ENCODE results near the gene MTCL1. TPM values are rescaled to one million over a fixed set of nuclear protein-coding genes. Genes with fewer than 3 reads are reported as not detected.

The MTCL1 gene
- total and polyA plus RNA-seq, 9 of the 15 experiments (the other 6 are each of a cell fraction or from before 2014, with no cell fraction given) = 0.21 to 7.4 (median 3.7) TPM

- TF ChIP-seq TFE3 (CRISPR knock-in tag; IDR thresholded peaks at IDR 0.05) = no peak
- TF ChIP-seq NFIC (IDR thresholded peaks at IDR 0.05) = no peak
- TF ChIP-seq HDGF (IDR thresholded peaks at IDR 0.05) = no peak
- no peak for TF ChIP-seq NEUROD1 (IDR thresholded peaks at IDR 0.05; ENCODE audit: borderline replicate concordance, low read depth, low read length, partially characterized antibody)
- TF ChIP-seq, protein P1, sequence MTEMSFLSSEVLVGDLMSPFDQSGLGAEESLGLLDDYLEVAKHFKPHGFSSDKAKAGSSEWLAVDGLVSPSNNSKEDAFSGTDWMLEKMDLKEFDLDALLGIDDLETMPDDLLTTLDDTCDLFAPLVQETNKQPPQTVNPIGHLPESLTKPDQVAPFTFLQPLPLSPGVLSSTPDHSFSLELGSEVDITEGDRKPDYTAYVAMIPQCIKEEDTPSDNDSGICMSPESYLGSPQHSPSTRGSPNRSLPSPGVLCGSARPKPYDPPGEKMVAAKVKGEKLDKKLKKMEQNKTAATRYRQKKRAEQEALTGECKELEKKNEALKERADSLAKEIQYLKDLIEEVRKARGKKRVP (CRISPR knock-in tag; IDR thresholded peaks at IDR 0.05) = no peak
- no peak for TF ChIP-seq TEAD2 (tag; IDR thresholded peaks at IDR 0.05)
- TF ChIP-seq RUNX1 (IDR thresholded peaks at IDR 0.05; ENCODE audit: low read depth) = no peak
- no peak for TF ChIP-seq SNIP1 (IDR thresholded peaks at IDR 0.05; ENCODE audit: low read depth)
These were observed 35.8 kb downstream of the MTCL1 start (continued) for GRCh38 chr18:8741117-8741516.

DNA sequence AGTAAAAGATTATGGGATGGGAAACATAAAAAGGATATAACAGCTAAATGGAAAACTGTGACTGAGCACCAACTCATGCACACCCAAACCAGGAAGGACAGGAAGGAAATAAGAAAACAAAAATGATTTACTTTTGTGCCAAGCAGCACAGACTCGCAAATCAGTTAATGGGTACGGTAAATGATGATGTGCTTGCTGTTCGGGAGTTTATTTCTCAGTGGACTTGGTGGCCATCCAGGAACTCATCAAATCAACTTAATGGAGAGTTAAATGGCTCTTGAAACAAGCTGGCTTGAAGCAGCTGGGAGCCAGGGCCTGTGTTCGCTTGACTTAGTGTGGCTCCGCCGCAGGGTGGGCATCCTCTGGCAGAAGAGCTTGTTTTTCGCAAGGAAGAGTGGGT lies 36.2 kb downstream of the MTCL1 start:
- H4K20me1 ChIP-seq (replicated peaks; ENCODE audit: control insufficient read depth, insufficient read depth, low read length) = no peaks in the 10 kb centered on the region
- no peak for FAIRE-seq
- no peak for TF ChIP-seq MXI1 (IDR thresholded peaks at IDR 0.05; ENCODE audit: low read depth, low read length)
- TF ChIP-seq, protein P2, sequence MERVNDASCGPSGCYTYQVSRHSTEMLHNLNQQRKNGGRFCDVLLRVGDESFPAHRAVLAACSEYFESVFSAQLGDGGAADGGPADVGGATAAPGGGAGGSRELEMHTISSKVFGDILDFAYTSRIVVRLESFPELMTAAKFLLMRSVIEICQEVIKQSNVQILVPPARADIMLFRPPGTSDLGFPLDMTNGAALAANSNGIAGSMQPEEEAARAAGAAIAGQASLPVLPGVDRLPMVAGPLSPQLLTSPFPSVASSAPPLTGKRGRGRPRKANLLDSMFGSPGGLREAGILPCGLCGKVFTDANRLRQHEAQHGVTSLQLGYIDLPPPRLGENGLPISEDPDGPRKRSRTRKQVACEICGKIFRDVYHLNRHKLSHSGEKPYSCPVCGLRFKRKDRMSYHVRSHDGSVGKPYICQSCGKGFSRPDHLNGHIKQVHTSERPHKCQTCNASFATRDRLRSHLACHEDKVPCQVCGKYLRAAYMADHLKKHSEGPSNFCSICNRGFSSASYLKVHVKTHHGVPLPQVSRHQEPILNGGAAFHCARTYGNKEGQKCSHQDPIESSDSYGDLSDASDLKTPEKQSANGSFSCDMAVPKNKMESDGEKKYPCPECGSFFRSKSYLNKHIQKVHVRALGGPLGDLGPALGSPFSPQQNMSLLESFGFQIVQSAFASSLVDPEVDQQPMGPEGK (CRISPR knock-in tag; IDR thresholded peaks at IDR 0.05; ENCODE audit: borderline replicate concordance) = no peak
- no peak for TF ChIP-seq BACH1 (tag; IDR thresholded peaks at IDR 0.05)
- TF ChIP-seq CREB5 (CRISPR knock-in tag; IDR thresholded peaks at IDR 0.05) = no peak
- no peak for TF ChIP-seq ZNF431 (CRISPR knock-in tag; IDR thresholded peaks at IDR 0.05)
- TF ChIP-seq, protein P3, sequence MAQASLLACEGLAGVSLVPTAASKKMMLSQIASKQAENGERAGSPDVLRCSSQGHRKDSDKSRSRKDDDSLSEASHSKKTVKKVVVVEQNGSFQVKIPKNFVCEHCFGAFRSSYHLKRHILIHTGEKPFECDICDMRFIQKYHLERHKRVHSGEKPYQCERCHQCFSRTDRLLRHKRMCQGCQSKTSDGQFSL (CRISPR knock-in tag; IDR thresholded peaks at IDR 0.05) = no peak
- TF ChIP-seq, protein P3 (tag; IDR thresholded peaks at IDR 0.05) = no peak

More for the DNA sequence above, 36.2 kb downstream of the MTCL1 start:
- H3K4me3 ChIP-seq = no peak overlapping the region
- H3K27me3 ChIP-seq (ENCODE audit: control insufficient read depth in 2 of 2, insufficient read depth in 2 of 2, low read length in 2 of 2) = 0 out of 5 replicates have a peak, but pooled peaks cover 0 to 4% of the 10 kb centered on the region in 2 experiments
- no peaks in the 10 kb centered on the region; a peak in 2 of 5 replicates for H3K4me1 ChIP-seq (replicated peaks in 1 of 2; ENCODE audit: control insufficient read depth in 2 of 2, insufficient read depth in 2 of 2, low read length in 2 of 2)
- DNase-seq (ENCODE audit: extremely low read depth in 1 of 4, low spot score in 3 of 4) (no peak), ATAC-seq (no peak)
- BruUV-seq (replicated peaks) = no TSS peak
- H3K4me2 ChIP-seq (ENCODE audit: insufficient read depth, low read length) = no peak overlapping the region
- no peaks in the 10 kb centered on the region; the same call in 2 of the 3 replicates for H3K36me3 ChIP-seq (ENCODE audit: control insufficient read depth, insufficient read depth, low read length)
- no peaks in the 10 kb centered on the region for H3K9me3 ChIP-seq (replicated peaks; ENCODE audit: control insufficient read depth, insufficient read depth, low read depth, low read length)
- in situ Hi-C loops (cut with MboI) (no loop called here), intact Hi-C loops (cut with micrococcal nuclease) (no loop called here)
- no peak overlapping the region for H3K27ac ChIP-seq (ENCODE audit: extremely low read depth, low read depth, low read length)
- no peak overlapping the region for H2AFZ ChIP-seq (ENCODE audit: low read depth, low read length)
- ChIA-PET POLR2A (interaction anchor here (1.8 kb wide), 1 partner anchor 14 kb away, joined by 4 read pairs; no protein-coding TSS in a partner anchor), CTCF (ENCODE audit: low intra/inter-chr PET ratio) (no interaction called here)
- WGBS (ENCODE audit: insufficient coverage, low coverage, missing lambda C conversion rate) = 19% methylated on average over 7 of the region's 7 CpGs
- H3K79me2 ChIP-seq (ENCODE audit: control insufficient read depth, insufficient read depth, low read length) = no peaks in the 10 kb centered on the region
- no peak overlapping the region for H3K9ac ChIP-seq (ENCODE audit: insufficient read depth in 1 of 2, low read depth in 2 of 2, low read length in 2 of 2)
- H3K9me1 ChIP-seq (ENCODE audit: control insufficient read depth, insufficient read depth, low read length) = no peaks in the 10 kb centered on the region

All from K562 (cell line).